HCT116 (cell line): ENCODE results near the gene MPZ.

Source experiments
- EZH2 ChIP-seq: fragments of 200-600 bp; sonication (generic); IDR thresholded peaks from 2 replicates; pipeline ENCODE4 v1.6.1; 2017; ENCODE audit warnings: antibody characterized with exemption, mixed run types
- JUND ChIP-seq: IDR thresholded peaks from 2 replicates; pipeline ENCODE4 v1.6.1; 2012
- POLR2A ChIP-seq: IDR thresholded peaks from 2 replicates; pipeline ENCODE4 v1.7.0; 2011; ENCODE audit warnings: borderline replicate concordance; ENCODE audit not compliant: insufficient read depth, insufficient read length; ENCODE audit errors: extremely low read depth
- POLR2AphosphoS5 ChIP-seq: IDR thresholded peaks from 2 replicates; pipeline ENCODE4 v1.6.1; 2011; ENCODE audit warnings: mild to moderate bottlenecking, low read depth, low read length, moderate library complexity
- RAD21 ChIP-seq: IDR thresholded peaks from 2 replicates; pipeline ENCODE4 v1.6.1; 2012; ENCODE audit warnings: low read depth, mild to moderate bottlenecking
- TF ChIP-seq, protein P1 (sequence below), 3 experiments: fragments of 200-600 bp in 1 of 3; sonication (generic) in 1 of 3; IDR thresholded peaks in 2 of 3; conservative IDR thresholded peaks in 1 of 3; 2 replicates each; pipeline ENCODE4 v1.5.1; 2012 to 2017; ENCODE audit warnings: low read depth in 2 of 3, low read length in 2 of 3, antibody characterized with exemption in 1 of 3, borderline replicate concordance in 1 of 3, control low read depth in 1 of 3, mild to moderate bottlenecking in 1 of 3, mixed read lengths in 1 of 3, mixed run types in 1 of 3, moderate library complexity in 1 of 3; ENCODE audit not compliant: insufficient read depth in 1 of 3
- TF ChIP-seq, protein P2 (sequence below): IDR thresholded peaks from 2 replicates; pipeline ENCODE4 v1.6.1; 2012
- TF ChIP-seq, protein P3 (sequence below): IDR thresholded peaks from 2 replicates; pipeline ENCODE4 v1.6.1; 2012

GRCh38 chr1:161266202-161266601, 43.6 kb downstream of the MPZ start:
- TF ChIP-seq, protein P1, sequence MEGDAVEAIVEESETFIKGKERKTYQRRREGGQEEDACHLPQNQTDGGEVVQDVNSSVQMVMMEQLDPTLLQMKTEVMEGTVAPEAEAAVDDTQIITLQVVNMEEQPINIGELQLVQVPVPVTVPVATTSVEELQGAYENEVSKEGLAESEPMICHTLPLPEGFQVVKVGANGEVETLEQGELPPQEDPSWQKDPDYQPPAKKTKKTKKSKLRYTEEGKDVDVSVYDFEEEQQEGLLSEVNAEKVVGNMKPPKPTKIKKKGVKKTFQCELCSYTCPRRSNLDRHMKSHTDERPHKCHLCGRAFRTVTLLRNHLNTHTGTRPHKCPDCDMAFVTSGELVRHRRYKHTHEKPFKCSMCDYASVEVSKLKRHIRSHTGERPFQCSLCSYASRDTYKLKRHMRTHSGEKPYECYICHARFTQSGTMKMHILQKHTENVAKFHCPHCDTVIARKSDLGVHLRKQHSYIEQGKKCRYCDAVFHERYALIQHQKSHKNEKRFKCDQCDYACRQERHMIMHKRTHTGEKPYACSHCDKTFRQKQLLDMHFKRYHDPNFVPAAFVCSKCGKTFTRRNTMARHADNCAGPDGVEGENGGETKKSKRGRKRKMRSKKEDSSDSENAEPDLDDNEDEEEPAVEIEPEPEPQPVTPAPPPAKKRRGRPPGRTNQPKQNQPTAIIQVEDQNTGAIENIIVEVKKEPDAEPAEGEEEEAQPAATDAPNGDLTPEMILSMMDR (IDR thresholded peaks at IDR 0.05 in 2 of 3, conservative IDR thresholded peaks at IDR 0.05 in 1 of 3; ENCODE audit: borderline replicate concordance in 1 of 3, insufficient read depth in 1 of 3, low read depth in 2 of 3, low read length in 2 of 3), result no peak
- TF ChIP-seq EZH2, result no peak
- TF ChIP-seq POLR2A, result no peak
- no peak for TF ChIP-seq JUND
- TF ChIP-seq RAD21, result no peak
- TF ChIP-seq, protein P2, sequence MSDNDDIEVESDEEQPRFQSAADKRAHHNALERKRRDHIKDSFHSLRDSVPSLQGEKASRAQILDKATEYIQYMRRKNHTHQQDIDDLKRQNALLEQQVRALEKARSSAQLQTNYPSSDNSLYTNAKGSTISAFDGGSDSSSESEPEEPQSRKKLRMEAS, result no peak
- TF ChIP-seq, protein P3, sequence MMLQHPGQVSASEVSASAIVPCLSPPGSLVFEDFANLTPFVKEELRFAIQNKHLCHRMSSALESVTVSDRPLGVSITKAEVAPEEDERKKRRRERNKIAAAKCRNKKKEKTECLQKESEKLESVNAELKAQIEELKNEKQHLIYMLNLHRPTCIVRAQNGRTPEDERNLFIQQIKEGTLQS, result no peak
- no peak for TF ChIP-seq POLR2AphosphoS5
